Measurements from ENCODE around the gene NDUFC2. TPM values are rescaled to one million over a fixed set of nuclear protein-coding genes. Genes with fewer than 3 reads are reported as not detected.

Gene NDUFC2
- total and polyA plus RNA-seq, 2 donors from 2014 or later = 166 to 457 TPM

DNA sequence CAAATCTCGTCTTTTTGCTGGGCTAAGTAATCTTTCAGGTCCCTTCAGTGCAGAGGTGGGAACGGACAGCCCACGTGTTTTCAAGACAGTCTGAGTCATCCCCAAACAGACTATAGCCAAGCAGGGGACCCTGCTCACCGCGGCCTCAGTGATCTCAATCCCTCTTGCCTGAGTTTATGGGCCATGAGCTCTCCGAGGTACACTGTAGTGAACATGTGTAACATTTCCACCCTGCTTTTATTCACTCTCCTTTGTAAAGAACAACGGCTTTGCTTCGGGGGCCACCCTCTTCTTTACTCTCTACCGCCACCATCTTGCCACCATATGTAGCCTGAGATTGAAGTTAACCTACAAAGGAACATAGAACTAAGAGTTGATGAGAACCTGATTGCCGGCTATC is 45.0 kb downstream of the NDUFC2 start:
- Histone ChIP-seq H3K9ac (ENCODE audit: low read length in 3 of 3) (no peak overlapping the region), H3K27ac (ENCODE audit: low read depth in 2 of 2, low read length in 2 of 2) (no peak overlapping the region), H3K4me1 (ENCODE audit: control insufficient read depth in 2 of 3, insufficient read depth in 2 of 3, low read depth in 1 of 3, low read length in 3 of 3) (peaks cover 0 to 8% (median 6%) of the 10 kb centered on the region in 3 donors), H3K9me3 (ENCODE audit: control insufficient read depth in 2 of 3, insufficient read depth in 1 of 3, low read length in 3 of 3) (no peaks in the 10 kb centered on the region), H3K27me3 (ENCODE audit: control insufficient read depth, insufficient read depth, low read length) (no peaks in the 10 kb centered on the region), H3K36me3 (ENCODE audit: control insufficient read depth in 2 of 3, insufficient read depth in 3 of 3, low read length in 3 of 3) (no peaks in the 10 kb centered on the region), H3K4me3 (ENCODE audit: low read length in 3 of 3) (no peak overlapping the region)
- TF ChIP-seq CTCF (IDR thresholded peaks at IDR 0.05; ENCODE audit: borderline replicate concordance, extremely low read depth, insufficient read depth) = no peak
- DNase-seq (no peak), FAIRE-seq (no peak)
- intact Hi-C loops (cut with DNase I) = no loop called here

DNA sequence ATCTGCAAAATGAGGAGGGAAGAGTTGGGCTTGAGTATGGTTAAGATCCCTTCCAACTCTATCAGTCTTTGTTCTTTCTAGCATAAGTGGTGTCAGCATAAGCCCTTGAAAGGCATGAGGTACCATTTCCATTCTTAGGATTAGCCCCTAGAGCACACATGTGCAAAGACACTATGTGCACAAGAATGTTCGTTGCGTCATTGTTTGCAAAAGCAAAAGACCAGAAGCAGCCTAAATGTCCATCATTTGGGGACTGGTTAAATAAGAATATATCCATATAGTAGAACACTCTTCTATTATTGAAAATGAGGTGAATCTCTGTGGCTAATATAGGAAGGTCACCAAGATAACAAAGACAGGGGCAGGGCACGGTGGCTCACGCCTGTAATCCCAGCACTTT is 46.6 kb downstream of the NDUFC2 start:
- H3K27me3 ChIP-seq (ENCODE audit: control insufficient read depth, insufficient read depth, low read length) = no peaks in the 10 kb centered on the region
- H3K27ac ChIP-seq (ENCODE audit: low read depth in 2 of 2, low read length in 2 of 2) = no peak overlapping the region
- FAIRE-seq = no peak
- H3K36me3 ChIP-seq (ENCODE audit: control insufficient read depth in 2 of 3, insufficient read depth in 3 of 3, low read length in 3 of 3) = no peaks in the 10 kb centered on the region
- no peak for DNase-seq
- intact Hi-C loops (cut with DNase I) = no loop called here
- H3K9me3 ChIP-seq (ENCODE audit: control insufficient read depth in 2 of 3, insufficient read depth in 1 of 3, low read length in 3 of 3) = no peaks in the 10 kb centered on the region
- H3K4me1 ChIP-seq (ENCODE audit: control insufficient read depth in 2 of 3, insufficient read depth in 2 of 3, low read depth in 1 of 3, low read length in 3 of 3) = peaks cover 0 to 6% (median 4%) of the 10 kb centered on the region in 3 donors
- TF ChIP-seq CTCF (IDR thresholded peaks at IDR 0.05; ENCODE audit: borderline replicate concordance, extremely low read depth, insufficient read depth) = no peak
- no peak overlapping the region for H3K4me3 ChIP-seq (ENCODE audit: low read length in 3 of 3)
- no peak overlapping the region for H3K9ac ChIP-seq (ENCODE audit: low read length in 3 of 3)

- FAIRE-seq = no peak
- no peaks in the 10 kb centered on the region for H3K27me3 ChIP-seq (ENCODE audit: control insufficient read depth, insufficient read depth, low read length)
- intact Hi-C loops (cut with DNase I) = no loop called here
- no peaks in the 10 kb centered on the region for H3K9me3 ChIP-seq (ENCODE audit: control insufficient read depth in 2 of 3, insufficient read depth in 1 of 3, low read length in 3 of 3)
- no peak for TF ChIP-seq CTCF (IDR thresholded peaks at IDR 0.05; ENCODE audit: borderline replicate concordance, extremely low read depth, insufficient read depth)
- H3K9ac ChIP-seq (ENCODE audit: low read length in 3 of 3) = no peak overlapping the region
- no peak overlapping the region for H3K4me3 ChIP-seq (ENCODE audit: low read length in 3 of 3)
- H3K4me1 ChIP-seq (ENCODE audit: control insufficient read depth in 2 of 3, insufficient read depth in 2 of 3, low read depth in 1 of 3, low read length in 3 of 3) = peaks cover 0 to 6% (median 4%) of the 10 kb centered on the region in 3 donors
- H3K27ac ChIP-seq (ENCODE audit: low read depth in 2 of 2, low read length in 2 of 2) = no peak overlapping the region
- no peak for DNase-seq
- H3K36me3 ChIP-seq (ENCODE audit: control insufficient read depth in 2 of 3, insufficient read depth in 3 of 3, low read length in 3 of 3) = no peaks in the 10 kb centered on the region
Measured at GRCh38 chr11:78032090-78032489, 47.6 kb downstream of the NDUFC2 start.

DNA sequence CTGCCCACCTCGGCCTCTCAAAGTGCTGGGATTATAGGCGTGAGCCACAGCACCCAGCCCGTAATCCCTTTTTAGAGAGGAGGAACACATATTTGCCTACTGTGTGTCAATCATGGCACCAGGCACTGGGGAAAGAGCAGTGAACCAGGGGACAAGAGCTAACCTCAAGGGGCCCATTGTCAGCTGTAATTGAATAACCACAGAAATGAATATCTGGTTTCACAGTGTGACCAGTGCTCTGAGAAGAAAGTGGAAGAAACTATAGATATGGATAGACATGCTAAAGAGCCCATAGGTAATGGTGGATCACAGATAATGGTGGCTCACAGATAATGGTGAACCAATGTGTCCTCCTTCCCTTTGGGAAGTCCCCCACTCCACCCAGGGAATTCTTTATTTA is 48.0 kb downstream of the NDUFC2 start:
- Histone ChIP-seq H3K36me3 (ENCODE audit: control insufficient read depth in 2 of 3, insufficient read depth in 3 of 3, low read length in 3 of 3) (no peaks in the 10 kb centered on the region), H3K27ac (ENCODE audit: low read depth in 2 of 2, low read length in 2 of 2) (no peak overlapping the region), H3K9me3 (ENCODE audit: control insufficient read depth in 2 of 3, insufficient read depth in 1 of 3, low read length in 3 of 3) (no peaks in the 10 kb centered on the region), H3K4me3 (ENCODE audit: low read length in 3 of 3) (no peak overlapping the region), H3K27me3 (ENCODE audit: control insufficient read depth, insufficient read depth, low read length) (no peaks in the 10 kb centered on the region), H3K4me1 (ENCODE audit: control insufficient read depth in 2 of 3, insufficient read depth in 2 of 3, low read depth in 1 of 3, low read length in 3 of 3) (peaks cover 0 to 6% (median 4%) of the 10 kb centered on the region in 3 donors), H3K9ac (ENCODE audit: low read length in 3 of 3) (no peak overlapping the region)
- no peak for FAIRE-seq
- DNase-seq = no peak
- intact Hi-C loops (cut with DNase I) = no loop called here
- no peak for TF ChIP-seq CTCF (IDR thresholded peaks at IDR 0.05; ENCODE audit: borderline replicate concordance, extremely low read depth, insufficient read depth)
